Osteoblast (primary cell): Measurements from ENCODE around the gene ERMP1. TPM values are rescaled to one million over a fixed set of nuclear protein-coding genes. Genes with fewer than 3 reads are reported as not detected.

Experiments used
- DNase-seq: peaks from one replicate; pipeline ENCODE4 v3.0.0; 2011; ENCODE audit warnings: low spot score, mixed read lengths; ENCODE audit not compliant: insufficient read length; ENCODE audit errors: missing footprints
- H2AFZ ChIP-seq: 2 replicates; pipeline ENCODE4 v1.6.0; 2011; ENCODE audit warnings: mild to moderate bottlenecking, low read length
- H3K27ac ChIP-seq: 2 replicates; pipeline ENCODE4 v1.5.1; 2011; ENCODE audit warnings: mild to moderate bottlenecking, low read depth, low read length, moderate library complexity
- H3K27me3 ChIP-seq: 2 replicates; pipeline ENCODE4 v1.6.0; 2012; ENCODE audit warnings: mild to moderate bottlenecking, control low read depth, inconsistent platforms, low read length, moderate library complexity; ENCODE audit not compliant: insufficient read depth
- H3K36me3 ChIP-seq: 2 replicates; pipeline ENCODE4 v1.5.1; 2011; ENCODE audit warnings: mild to moderate bottlenecking, low read length, control low read depth, moderate library complexity; ENCODE audit not compliant: insufficient read depth
- H3K4me1 ChIP-seq: 2 replicates; pipeline ENCODE4 v1.5.1; 2011; ENCODE audit warnings: mild to moderate bottlenecking, low read length, control low read depth, moderate library complexity; ENCODE audit not compliant: insufficient read depth
- H3K4me2 ChIP-seq: 2 replicates; pipeline ENCODE4 v1.6.0; 2011; ENCODE audit warnings: mild to moderate bottlenecking, low read length; ENCODE audit not compliant: insufficient read depth
- H3K4me3 ChIP-seq: fragments of 200-600 bp; sonication (generic); 3 replicates; pipeline ENCODE4 v1.5.1; 2012; ENCODE audit warnings: mild to moderate bottlenecking, low read length, inconsistent platforms; ENCODE audit not compliant: insufficient read depth
- H3K79me2 ChIP-seq: 2 replicates; pipeline ENCODE4 v1.6.0; 2012; ENCODE audit warnings: mild to moderate bottlenecking, low read length, control low read depth, inconsistent platforms; ENCODE audit not compliant: insufficient read depth
- H3K9me3 ChIP-seq: 2 replicates; pipeline ENCODE4 v1.5.1; 2011; ENCODE audit warnings: low read depth, low read length, control low read depth
- H4K20me1 ChIP-seq: 2 replicates; pipeline ENCODE4 v1.6.0; 2012; ENCODE audit warnings: mild to moderate bottlenecking, low read length, control low read depth; ENCODE audit not compliant: insufficient read depth
- total RNA-seq: library from RNA; depleted of rRNA; stranded (reverse); fragments of >200 nt; gene quantifications from 2 replicates; pipeline ENCODE4 v1.2.3, GENCODE V29; 2012
- TF ChIP-seq, protein P1 (sequence below): IDR thresholded peaks from 2 replicates; pipeline ENCODE4 v1.5.1; 2011; ENCODE audit warnings: mild to moderate bottlenecking, low read depth, low read length, moderate library complexity; ENCODE audit errors: extremely low read depth

ERMP1 gene
- total RNA-seq, 1 donor: 6.5 TPM

DNA sequence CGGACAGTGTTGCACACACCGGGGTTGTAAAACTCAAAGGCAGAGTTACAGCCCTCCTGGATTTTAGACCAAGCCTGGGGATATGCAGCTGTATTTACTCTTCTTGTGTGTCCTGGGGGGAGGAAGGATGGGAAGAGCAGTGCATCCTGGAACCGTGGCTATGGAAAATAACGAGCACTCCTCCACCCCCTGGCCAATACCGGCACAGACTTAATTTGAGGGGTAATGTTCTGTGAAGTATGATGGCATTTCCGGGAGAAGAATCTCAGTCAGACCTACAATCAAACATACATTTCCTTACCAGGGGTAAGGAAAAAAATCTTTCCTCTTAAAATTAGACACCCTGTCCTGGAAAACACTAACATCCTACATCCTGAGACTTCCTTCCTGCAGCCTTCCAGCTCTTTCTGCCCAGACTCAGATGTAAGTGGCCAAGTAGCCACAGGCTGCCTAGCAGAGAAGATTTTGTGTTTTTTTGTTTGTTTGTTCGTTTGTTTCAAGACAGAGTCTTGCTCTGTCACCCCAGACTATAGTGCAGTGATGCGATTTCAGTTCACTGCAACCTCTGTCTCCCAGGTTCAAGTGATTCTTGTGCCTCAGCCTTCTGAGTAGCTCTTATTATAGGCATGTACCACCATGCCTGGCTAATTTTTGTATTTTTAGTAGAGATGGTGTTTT is 11.0 kb upstream of the ERMP1 start:
- H3K27me3 ChIP-seq: peaks cover 20% of the 10 kb centered on the region
- H3K36me3 ChIP-seq: no peaks in the 10 kb centered on the region
- H3K9me3 ChIP-seq: no peaks in the 10 kb centered on the region
- peak overlapping the region; percentile 66 for H3K4me2 ChIP-seq
- peaks cover 28% of the 10 kb centered on the region for H3K4me1 ChIP-seq
- H3K27ac ChIP-seq: no peak overlapping the region
- no peak overlapping the region for H2AFZ ChIP-seq
- no peaks in the 10 kb centered on the region for H3K79me2 ChIP-seq
- TF ChIP-seq, protein P1, sequence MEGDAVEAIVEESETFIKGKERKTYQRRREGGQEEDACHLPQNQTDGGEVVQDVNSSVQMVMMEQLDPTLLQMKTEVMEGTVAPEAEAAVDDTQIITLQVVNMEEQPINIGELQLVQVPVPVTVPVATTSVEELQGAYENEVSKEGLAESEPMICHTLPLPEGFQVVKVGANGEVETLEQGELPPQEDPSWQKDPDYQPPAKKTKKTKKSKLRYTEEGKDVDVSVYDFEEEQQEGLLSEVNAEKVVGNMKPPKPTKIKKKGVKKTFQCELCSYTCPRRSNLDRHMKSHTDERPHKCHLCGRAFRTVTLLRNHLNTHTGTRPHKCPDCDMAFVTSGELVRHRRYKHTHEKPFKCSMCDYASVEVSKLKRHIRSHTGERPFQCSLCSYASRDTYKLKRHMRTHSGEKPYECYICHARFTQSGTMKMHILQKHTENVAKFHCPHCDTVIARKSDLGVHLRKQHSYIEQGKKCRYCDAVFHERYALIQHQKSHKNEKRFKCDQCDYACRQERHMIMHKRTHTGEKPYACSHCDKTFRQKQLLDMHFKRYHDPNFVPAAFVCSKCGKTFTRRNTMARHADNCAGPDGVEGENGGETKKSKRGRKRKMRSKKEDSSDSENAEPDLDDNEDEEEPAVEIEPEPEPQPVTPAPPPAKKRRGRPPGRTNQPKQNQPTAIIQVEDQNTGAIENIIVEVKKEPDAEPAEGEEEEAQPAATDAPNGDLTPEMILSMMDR: no peak
- DNase-seq: no peak
- no peak overlapping the region for H3K4me3 ChIP-seq
- H4K20me1 ChIP-seq: no peaks in the 10 kb centered on the region

DNA sequence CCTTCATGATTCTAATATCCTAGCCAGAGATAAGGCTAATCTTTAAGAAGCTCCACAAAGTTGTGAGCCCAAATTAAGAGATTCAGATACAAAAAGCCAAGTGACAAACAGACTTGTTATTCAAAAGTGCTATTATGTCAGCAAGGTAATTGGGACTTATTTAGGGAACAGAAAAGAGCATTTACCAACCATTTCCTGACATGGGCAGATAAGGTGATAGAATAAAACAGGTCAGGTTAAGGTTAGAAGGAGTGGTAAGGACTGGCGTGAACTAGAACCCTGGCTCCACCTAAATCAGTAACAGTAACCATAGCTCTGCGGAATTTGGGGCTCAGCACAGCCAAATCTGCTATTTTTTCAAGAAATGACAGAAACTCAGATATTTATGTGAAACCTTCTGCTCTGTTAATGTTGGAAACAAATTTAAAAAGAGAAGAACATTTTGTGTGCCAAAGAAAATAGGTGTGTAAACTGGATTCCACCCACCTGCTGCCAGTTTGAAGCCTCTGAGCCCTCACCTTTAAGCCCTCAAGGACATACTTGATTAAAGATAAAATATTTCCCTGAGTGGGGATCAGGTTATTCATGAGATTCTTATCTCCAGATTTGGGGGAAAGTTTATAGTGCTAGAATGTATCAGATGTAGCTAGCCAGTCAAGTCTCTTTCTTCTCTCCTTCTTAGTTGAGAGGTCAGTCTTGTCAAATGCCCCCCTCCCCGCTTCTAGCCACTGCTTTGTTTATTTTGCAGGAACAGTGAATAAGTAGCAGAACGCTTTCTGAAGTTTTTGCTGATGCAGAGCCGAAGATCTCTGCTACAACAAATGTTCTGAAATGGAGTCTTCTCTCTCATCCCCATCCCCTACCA is 10.2 kb upstream of the ERMP1 start:
- H3K36me3 ChIP-seq: no peaks in the 10 kb centered on the region
- peaks cover 28% of the 10 kb centered on the region for H3K4me1 ChIP-seq
- H3K4me3 ChIP-seq: no peak overlapping the region
- DNase-seq: no peak
- peaks cover 18% of the 10 kb centered on the region for H3K27me3 ChIP-seq
- H3K79me2 ChIP-seq: no peaks in the 10 kb centered on the region
- H4K20me1 ChIP-seq: no peaks in the 10 kb centered on the region
- no peak overlapping the region for H2AFZ ChIP-seq
- H3K27ac ChIP-seq: no peak overlapping the region
- TF ChIP-seq, protein P1: no peak
- no peaks in the 10 kb centered on the region for H3K9me3 ChIP-seq
- no peak overlapping the region for H3K4me2 ChIP-seq

DNA sequence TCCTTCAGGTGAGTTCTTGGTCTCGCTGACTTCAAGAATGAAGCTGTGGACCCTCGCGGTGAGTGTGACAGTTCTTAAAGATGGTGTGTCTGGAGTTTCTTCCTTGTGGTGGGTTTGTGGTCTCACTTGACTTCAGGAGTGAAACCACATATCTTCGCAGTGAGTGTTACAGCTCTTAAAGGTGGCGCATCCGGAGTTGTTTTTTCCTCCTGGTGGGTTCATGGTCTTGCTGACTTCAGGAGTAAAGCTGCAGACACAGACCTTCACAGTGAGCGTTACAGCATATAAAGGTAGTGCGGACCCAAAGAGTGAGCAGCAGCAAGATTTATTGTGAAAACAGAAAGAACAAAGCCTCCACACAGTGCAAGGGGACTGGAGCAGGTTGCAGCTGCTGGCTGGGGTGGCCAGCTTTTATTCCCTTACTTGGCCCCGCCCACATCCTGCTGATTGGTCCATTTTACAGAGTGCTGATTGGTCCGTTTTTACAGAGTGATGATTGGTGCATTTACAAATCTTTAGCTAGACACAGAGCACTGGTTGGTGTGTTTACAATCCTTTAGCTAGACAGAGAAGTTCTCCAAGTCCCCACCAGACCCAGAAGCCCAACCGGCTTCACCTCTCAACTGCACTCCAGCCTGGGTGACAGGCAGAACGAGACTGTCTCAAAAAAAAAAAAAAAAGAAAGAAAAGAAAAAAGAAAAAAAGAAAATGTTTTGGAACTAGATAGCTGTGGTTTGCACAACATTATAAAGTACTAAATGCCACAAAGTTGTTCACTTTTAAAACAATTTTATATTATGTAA is 9.1 kb upstream of the ERMP1 start:
- H4K20me1 ChIP-seq: no peaks in the 10 kb centered on the region
- TF ChIP-seq, protein P1: no peak
- DNase-seq: no peak
- peaks cover 28% of the 10 kb centered on the region for H3K4me1 ChIP-seq
- H3K27ac ChIP-seq: no peak overlapping the region
- H2AFZ ChIP-seq: no peak overlapping the region
- H3K79me2 ChIP-seq: no peaks in the 10 kb centered on the region
- H3K9me3 ChIP-seq: no peaks in the 10 kb centered on the region
- peaks cover 10% of the 10 kb centered on the region for H3K27me3 ChIP-seq
- no peak overlapping the region for H3K4me2 ChIP-seq
- no peak overlapping the region for H3K4me3 ChIP-seq
- H3K36me3 ChIP-seq: no peaks in the 10 kb centered on the region

DNA sequence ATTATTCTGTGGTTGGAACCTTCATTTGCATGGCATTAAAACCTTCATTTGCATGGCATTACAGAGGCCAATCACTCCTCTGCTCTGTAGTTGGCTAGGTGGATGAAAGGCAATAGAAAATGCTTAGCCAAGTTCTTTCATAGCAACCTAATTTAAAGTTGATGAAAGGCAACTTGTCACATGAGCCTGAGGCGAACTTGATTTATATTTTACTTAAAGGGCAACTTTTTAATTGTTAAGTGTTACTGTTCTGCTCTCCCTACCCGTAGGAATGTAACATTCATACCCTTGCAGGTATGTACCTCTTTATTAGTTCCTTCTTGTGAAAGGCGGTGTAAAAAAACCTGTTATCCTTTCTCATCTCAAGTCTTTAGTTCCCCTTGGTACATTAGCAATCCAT is 7.9 kb upstream of the ERMP1 start:
- no peak overlapping the region for H2AFZ ChIP-seq
- H3K27me3 ChIP-seq: peaks cover 20% of the 10 kb centered on the region
- H4K20me1 ChIP-seq: no peaks in the 10 kb centered on the region
- H3K27ac ChIP-seq: no peak overlapping the region
- DNase-seq: no peak
- peaks cover 25% of the 10 kb centered on the region for H3K4me1 ChIP-seq
- no peak overlapping the region for H3K4me3 ChIP-seq
- no peaks in the 10 kb centered on the region for H3K9me3 ChIP-seq
- no peaks in the 10 kb centered on the region for H3K36me3 ChIP-seq
- TF ChIP-seq, protein P1: no peak
- no peak overlapping the region for H3K4me2 ChIP-seq
- H3K79me2 ChIP-seq: no peaks in the 10 kb centered on the region
